Kidney epithelial cell (primary cell): ENCODE measurements around the gene VPS45. TPM values are rescaled to one million over a fixed set of nuclear protein-coding genes. Genes with fewer than 3 reads are reported as not detected.

Experiments
- DNase-seq: peaks from one replicate; pipeline ENCODE4 v3.0.0-alpha.2; 2010; ENCODE audit warnings: low read depth
- H3K27me3 ChIP-seq: 2 replicates; pipeline ENCODE4 v1.6.0; 2011; ENCODE audit warnings: low read length; ENCODE audit not compliant: control insufficient read depth, insufficient read depth
- H3K36me3 ChIP-seq: 2 replicates; pipeline ENCODE4 v1.5.1; 2011; ENCODE audit warnings: low read length; ENCODE audit not compliant: control insufficient read depth, insufficient read depth
- H3K4me3 ChIP-seq: 2 replicates; pipeline ENCODE4 v1.5.1; 2011; ENCODE audit warnings: low read depth, mild to moderate bottlenecking, control low read depth, low read length
- CTCF ChIP-seq: IDR thresholded peaks from 2 replicates; pipeline ENCODE4 v1.5.1; 2011; ENCODE audit warnings: mild to moderate bottlenecking, moderate library complexity, low read length, control low read depth, inconsistent platforms; ENCODE audit not compliant: insufficient read depth, poor library complexity, severe bottlenecking
- total RNA-seq: library from RNA; depleted of rRNA; stranded (reverse); fragments of >200 nt; gene quantifications from 2 replicates; pipeline ENCODE4 v1.2.3, GENCODE V29; 2015

VPS45 gene
- total RNA-seq, 1 donor from 2014 or later, result 23.6 TPM

DNA sequence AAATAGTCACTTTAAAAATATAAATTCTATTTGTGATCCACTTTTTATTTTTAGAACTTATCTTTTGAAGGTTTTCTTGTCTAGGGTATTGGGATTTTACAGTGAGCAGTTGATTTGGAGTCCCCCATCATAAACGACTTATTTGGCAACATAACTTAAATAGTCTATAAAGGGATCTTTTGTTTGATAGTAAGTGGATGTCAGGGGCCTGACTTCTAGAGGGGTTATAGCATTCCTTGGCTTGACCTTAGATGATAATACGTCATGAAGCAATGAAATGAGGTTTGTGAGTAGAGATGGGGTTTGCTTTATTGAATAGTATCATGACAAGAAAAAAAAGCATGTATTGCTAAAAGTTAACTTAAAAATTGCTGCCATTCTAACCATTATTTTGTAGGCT lies 17.8 kb downstream of the VPS45 start:
- DNase-seq, result no peak
- no peak for TF ChIP-seq CTCF
- no peak overlapping the region for H3K4me3 ChIP-seq
- no peaks in the 10 kb centered on the region for H3K36me3 ChIP-seq
- no peaks in the 10 kb centered on the region for H3K27me3 ChIP-seq

DNA sequence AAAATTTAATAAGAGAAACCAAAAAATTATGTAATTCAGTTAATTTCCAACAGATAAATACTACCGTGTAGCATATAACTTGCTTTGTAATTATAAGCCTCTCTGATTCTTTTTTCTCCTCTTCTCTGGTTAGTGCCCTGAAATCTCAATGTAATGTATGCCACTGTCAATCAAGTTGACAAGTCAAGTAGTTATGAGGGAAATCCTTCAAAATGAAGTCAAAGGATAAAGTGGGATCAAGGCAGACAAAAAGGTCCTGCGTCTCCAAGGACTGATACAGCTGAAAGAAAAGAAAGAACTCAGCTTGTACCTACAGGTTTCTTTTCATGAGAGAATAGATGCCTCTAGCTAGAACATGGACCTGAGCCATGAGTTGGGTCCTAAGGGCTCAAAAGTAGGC lies 19.8 kb downstream of the VPS45 start:
- no peak for TF ChIP-seq CTCF
- peaks cover 1% of the 10 kb centered on the region for H3K36me3 ChIP-seq
- no peaks in the 10 kb centered on the region for H3K27me3 ChIP-seq
- H3K4me3 ChIP-seq, result no peak overlapping the region
- no peak for DNase-seq

GRCh38 chr1:150089846-150090520 lies 22.4 kb downstream of the VPS45 start:
- Histone ChIP-seq H3K36me3 (peaks cover 1% of the 10 kb centered on the region), H3K4me3 (no peak overlapping the region), H3K27me3 (no peaks in the 10 kb centered on the region)
- no peak for TF ChIP-seq CTCF
- no peak for DNase-seq

DNA sequence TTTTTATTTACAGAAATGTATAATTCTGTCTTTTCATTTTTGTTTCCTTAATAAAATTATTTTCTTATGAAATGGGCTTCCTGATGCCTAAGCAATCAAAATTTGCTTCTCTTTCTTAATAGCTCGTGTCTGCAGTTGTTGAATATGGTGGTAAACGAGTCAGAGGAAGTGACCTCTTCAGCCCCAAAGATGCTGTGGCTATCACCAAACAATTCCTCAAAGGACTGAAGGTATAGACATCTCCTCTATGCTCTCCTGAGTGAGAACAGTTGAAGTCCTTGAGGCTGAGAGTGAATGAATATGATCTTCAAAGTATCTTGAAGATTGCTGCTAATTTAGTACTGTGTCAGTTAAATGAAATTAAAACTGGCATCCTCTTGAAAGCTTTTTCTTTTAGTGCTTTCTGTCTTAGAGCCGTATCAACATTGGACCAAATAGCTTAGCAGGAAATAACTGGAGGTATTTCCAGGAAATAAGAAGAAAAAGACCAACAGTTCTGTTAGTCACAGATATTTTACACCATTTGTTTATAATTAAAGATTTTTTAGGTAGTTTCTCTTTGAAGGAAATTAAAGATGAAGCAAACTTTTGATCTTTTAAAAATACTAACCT lies 24.7 kb downstream of the VPS45 start:
- H3K36me3 ChIP-seq, result peaks cover 1% of the 10 kb centered on the region
- no peak for TF ChIP-seq CTCF
- H3K27me3 ChIP-seq, result no peaks in the 10 kb centered on the region
- DNase-seq, result no peak
- H3K4me3 ChIP-seq, result no peak overlapping the region

DNA sequence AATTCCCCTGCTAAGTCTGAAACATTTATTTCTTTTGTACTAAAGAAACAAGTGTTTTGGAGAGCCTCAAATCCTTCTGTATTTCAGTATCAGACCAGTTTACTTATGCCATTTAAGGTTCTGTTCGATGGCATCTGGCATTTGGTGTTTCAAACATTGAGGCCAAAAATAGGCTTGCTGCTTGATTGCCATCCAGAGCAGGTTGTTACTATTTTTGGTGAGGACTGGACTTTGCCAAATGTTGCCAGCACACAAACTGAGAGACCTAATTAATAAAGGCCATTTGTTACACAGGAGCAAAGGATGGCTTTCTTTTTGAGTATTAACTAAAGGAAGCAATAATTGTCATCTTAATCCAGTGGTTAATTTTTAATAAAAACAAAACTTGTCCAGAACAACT lies 26.2 kb downstream of the VPS45 start:
- no peak for TF ChIP-seq CTCF
- no peaks in the 10 kb centered on the region for H3K27me3 ChIP-seq
- H3K4me3 ChIP-seq, result no peak overlapping the region
- peaks cover 1% of the 10 kb centered on the region for H3K36me3 ChIP-seq
- no peak for DNase-seq
